NCI-H1436 (cell line): ENCODE measurements around the gene TUBB8B.
"Not testable (repeated sequence)": the region's sequence is repeated elsewhere in the genome, so short reads cannot be mapped to it uniquely, and the experiment has no call there.

Experiments used
- DNase-seq: peaks from one replicate; lab custom pipeline; 2025; lab: John Stamatoyannopoulos, UW

Gene TUBB8B

GRCh38 chr18:12773-13172 lies 36.6 kb downstream of the TUBB8B start:
- DNase-seq: not testable (repeated sequence)

DNA sequence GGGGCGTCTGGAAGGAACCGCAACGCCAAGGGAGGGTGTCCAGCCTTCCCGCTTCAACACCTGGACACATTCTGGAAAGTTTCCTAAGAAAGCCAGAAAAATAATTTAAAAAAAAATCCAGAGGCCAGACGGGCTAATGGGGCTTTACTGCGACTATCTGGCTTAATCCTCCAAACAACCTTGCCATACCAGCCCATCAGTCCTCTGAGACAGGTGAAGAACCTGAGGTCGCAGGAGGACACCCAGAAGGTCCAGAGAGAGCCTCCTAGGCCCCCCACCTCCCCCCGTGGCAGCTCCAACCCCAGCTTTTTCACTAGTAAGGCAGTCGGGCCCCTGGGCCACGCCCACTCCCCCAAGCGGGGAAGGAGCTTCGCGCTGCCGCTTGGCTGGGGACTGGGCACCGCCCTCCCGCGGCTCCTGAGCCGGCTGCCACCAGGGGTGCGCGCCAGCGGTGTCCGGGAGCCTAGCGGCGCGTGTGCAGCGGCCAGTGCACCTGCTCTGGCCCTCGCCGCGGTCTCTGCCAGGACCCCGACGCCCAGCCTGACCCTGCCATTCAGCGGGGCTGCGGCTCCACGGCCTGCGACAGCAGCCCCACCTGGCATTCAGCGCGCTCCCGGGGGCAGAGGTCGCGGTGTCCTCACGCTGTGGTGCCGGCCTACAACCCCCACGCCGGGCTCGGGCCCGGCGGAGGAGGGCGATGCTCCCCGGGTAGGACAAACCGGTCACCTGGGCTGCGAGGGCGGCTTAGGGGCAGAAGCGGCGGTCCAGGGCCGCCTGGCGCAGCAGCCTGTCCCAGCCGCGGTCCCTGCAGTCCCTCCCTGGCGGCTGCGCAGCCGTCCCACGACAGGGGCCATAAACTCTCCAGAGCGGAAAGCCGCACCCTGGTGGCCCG lies 37.8 kb downstream of the TUBB8B start:
- DNase-seq: not testable (repeated sequence)

DNA sequence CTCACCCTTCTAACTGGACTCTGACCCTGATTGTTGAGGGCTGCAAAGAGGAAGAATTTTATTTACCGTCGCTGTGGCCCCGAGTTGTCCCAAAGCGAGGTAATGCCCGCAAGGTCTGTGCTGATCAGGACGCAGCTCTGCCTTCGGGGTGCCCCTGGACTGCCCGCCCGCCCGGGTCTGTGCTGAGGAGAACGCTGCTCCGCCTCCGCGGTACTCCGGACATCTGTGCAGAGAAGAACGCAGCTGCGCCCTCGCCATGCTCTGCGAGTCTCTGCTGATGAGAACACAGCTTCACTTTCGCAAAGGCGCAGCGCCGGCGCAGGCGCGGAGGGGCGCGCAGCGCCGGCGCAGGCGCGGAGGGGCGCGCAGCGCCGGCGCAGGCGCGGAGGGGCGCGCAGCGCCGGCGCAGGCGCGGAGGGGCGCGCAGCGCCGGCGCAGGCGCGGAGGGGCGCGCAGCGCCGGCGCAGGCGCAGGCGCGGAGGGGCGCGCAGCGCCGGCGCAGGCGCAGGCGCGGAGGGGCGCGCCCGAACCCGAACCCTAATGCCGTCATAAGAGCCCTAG lies 38.7 kb downstream of the TUBB8B start:
- not testable (repeated sequence) for DNase-seq

DNA sequence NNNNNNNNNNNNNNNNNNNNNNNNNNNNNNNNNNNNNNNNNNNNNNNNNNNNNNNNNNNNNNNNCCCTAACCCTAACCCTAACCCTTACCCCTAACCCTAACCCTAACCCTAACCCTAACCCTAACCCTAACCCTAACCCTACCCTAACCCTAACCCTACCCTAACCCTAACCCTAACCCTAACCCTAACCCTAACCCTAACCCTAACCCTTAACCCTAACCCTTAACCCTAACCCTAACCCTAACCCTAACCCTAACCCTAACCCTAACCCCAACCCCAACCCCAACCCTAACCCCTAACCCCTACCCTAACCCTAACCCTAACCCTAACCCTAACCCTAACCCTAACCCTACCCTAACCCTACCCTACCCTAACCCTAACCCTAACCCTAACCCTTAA lies 39.5 kb downstream of the TUBB8B start:
- DNase-seq: not testable (repeated sequence)
